Fibroblast of lung (primary cell): Measurements from ENCODE around the gene EPN3. TPM values are rescaled to one million over a fixed set of nuclear protein-coding genes. Genes with fewer than 3 reads are reported as not detected.
A peak's percentile ranks its signal among the peaks of the same experiment; 100 is the strongest.

Experiments
- DNase-seq, 2 donors: peaks; one replicate each; pipeline versions ENCODE4 v3.0.0 to v3.0.0-alpha.2; 2010; ENCODE audit warnings: low read depth in 2 of 2
- H2AFZ ChIP-seq: 2 replicates; pipeline ENCODE4 v1.5.1; 2012; ENCODE audit warnings: low read length, control low read depth, inconsistent platforms
- H3K27ac ChIP-seq: 2 replicates; pipeline ENCODE4 v1.5.1; 2011; ENCODE audit warnings: low read length, control low read depth; ENCODE audit not compliant: insufficient read depth
- H3K27me3 ChIP-seq: 2 replicates; pipeline ENCODE4 v1.5.1; 2011; ENCODE audit warnings: mild to moderate bottlenecking, low read length; ENCODE audit not compliant: control insufficient read depth, insufficient read depth
- H3K36me3 ChIP-seq: 2 replicates; pipeline ENCODE4 v1.5.1; 2011; ENCODE audit warnings: low read length; ENCODE audit not compliant: control insufficient read depth, insufficient read depth
- H3K4me1 ChIP-seq: 2 replicates; pipeline ENCODE4 v1.5.1; 2011; ENCODE audit warnings: low read length; ENCODE audit not compliant: control insufficient read depth, insufficient read depth; ENCODE audit errors: extremely low read depth
- H3K4me2 ChIP-seq: 2 replicates; pipeline ENCODE4 v1.5.1; 2011; ENCODE audit warnings: low read length, control low read depth; ENCODE audit not compliant: insufficient read depth; ENCODE audit errors: extremely low read depth
- H3K4me3 ChIP-seq, 4 experiments: fragments of 200-600 bp in 1 of 4; sonication (generic) in 1 of 4; replicated peaks in 1 of 4; 2 replicates each; pipeline ENCODE4 v1.5.1; 2011 to 2016; ENCODE audit warnings: low read length in 4 of 4, low read depth in 3 of 4, mild to moderate bottlenecking in 3 of 4, control low read depth in 2 of 4, inconsistent platforms in 1 of 4, mixed read lengths in 1 of 4; ENCODE audit not compliant: insufficient read depth in 1 of 4; ENCODE audit errors: control extremely low read depth in 1 of 4
- H3K79me2 ChIP-seq: 2 replicates; pipeline ENCODE4 v1.5.1; 2012; ENCODE audit warnings: mild to moderate bottlenecking, low read length, inconsistent platforms; ENCODE audit not compliant: control insufficient read depth, insufficient read depth
- H3K9ac ChIP-seq: 2 replicates; pipeline ENCODE4 v1.5.1; 2011; ENCODE audit warnings: mild to moderate bottlenecking, low read length, control low read depth; ENCODE audit not compliant: insufficient read depth
- H3K9me3 ChIP-seq: 2 replicates; pipeline ENCODE4 v1.5.1; 2012; ENCODE audit warnings: low read depth, low read length; ENCODE audit not compliant: control insufficient read depth, insufficient read depth
- H4K20me1 ChIP-seq: 2 replicates; pipeline ENCODE4 v1.5.1; 2011; ENCODE audit warnings: low read length; ENCODE audit not compliant: control insufficient read depth, insufficient read depth; ENCODE audit errors: extremely low read depth
- EZH2 ChIP-seq: IDR thresholded peaks from 2 replicates; pipeline ENCODE4 v1.5.1; 2012; ENCODE audit warnings: low read length, control low read depth, mild to moderate bottlenecking; ENCODE audit errors: missing control alignments
- polyA plus RNA-seq, 2 donors: library from polyadenylated mRNA; depleted of rRNA in 1 of 2; stranded (reverse) in 1 of 2; unstranded in 1 of 2; fragments of >200 nt; gene quantifications; 2 replicates each; pipeline ENCODE4 v1.2.1, GENCODE V29; 2011 to 2012; ENCODE audit warnings: missing spikeins in 1 of 2
- total RNA-seq: library from RNA; depleted of rRNA; stranded (reverse); fragments of >200 nt; gene quantifications from 2 replicates; pipeline ENCODE4 v1.2.1, GENCODE V29; 2014
- TF ChIP-seq, protein P1 (sequence below), 2 donors: IDR thresholded peaks in 1 of 2; conservative IDR thresholded peaks in 1 of 2; 1 replicate in 1 of 2; 2 replicates in 1 of 2; pipeline ENCODE4 v1.5.1; 2011 to 2012; ENCODE audit warnings: low read length in 2 of 2, control low read depth in 1 of 2, inconsistent platforms in 1 of 2, low read depth in 1 of 2, mild to moderate bottlenecking in 1 of 2

The EPN3 gene
- total and polyA plus RNA-seq, 2 donors (not counting 1 experiment from before 2014, with no cell fraction given): not detected

DNA sequence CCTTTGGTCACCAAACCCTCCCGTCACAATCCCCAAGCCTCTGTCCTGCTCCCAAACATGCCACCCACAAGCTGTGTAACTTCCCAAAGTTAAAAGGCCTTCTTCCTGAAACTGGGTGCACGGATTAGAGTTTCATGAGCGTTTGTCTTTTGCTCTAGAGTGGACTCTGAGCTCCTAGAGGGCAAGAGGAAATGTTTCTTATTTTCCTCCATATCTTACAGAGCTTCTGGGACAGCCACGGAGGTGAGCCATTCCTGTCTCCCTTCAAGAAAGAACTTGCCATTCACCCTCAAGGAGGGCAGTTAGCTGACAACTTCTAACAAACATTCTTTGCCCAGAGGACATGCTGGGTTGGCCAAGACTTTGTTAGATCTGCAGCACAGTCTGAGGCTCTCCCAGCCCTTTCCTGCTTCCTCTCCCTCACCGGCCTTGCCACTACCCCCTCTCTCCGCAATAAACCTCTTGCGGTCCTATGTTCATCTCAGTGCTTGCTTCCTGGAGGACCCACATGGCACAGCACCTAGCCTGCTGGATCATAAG, 26.9 kb upstream of the EPN3 start:
- Histone ChIP-seq H3K79me2 (no peaks in the 10 kb centered on the region), H3K9ac (no peak overlapping the region), H3K27ac (no peak overlapping the region), H3K4me2 (no peak overlapping the region), H3K9me3 (no peaks in the 10 kb centered on the region), H3K4me3 (no peak overlapping the region), H2AFZ (no peak overlapping the region), H3K27me3 (no peaks in the 10 kb centered on the region), H3K4me1 (no peaks in the 10 kb centered on the region), H3K36me3 (no peaks in the 10 kb centered on the region), H4K20me1 (no peaks in the 10 kb centered on the region)
- TF ChIP-seq EZH2: no peak
- TF ChIP-seq, protein P1, sequence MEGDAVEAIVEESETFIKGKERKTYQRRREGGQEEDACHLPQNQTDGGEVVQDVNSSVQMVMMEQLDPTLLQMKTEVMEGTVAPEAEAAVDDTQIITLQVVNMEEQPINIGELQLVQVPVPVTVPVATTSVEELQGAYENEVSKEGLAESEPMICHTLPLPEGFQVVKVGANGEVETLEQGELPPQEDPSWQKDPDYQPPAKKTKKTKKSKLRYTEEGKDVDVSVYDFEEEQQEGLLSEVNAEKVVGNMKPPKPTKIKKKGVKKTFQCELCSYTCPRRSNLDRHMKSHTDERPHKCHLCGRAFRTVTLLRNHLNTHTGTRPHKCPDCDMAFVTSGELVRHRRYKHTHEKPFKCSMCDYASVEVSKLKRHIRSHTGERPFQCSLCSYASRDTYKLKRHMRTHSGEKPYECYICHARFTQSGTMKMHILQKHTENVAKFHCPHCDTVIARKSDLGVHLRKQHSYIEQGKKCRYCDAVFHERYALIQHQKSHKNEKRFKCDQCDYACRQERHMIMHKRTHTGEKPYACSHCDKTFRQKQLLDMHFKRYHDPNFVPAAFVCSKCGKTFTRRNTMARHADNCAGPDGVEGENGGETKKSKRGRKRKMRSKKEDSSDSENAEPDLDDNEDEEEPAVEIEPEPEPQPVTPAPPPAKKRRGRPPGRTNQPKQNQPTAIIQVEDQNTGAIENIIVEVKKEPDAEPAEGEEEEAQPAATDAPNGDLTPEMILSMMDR (conservative IDR thresholded peaks at IDR 0.05 in 1 of 2, IDR thresholded peaks at IDR 0.05 in 1 of 2; ENCODE audit: low read depth in 1 of 2, low read length in 2 of 2): no peak
- DNase-seq: no peak

DNA sequence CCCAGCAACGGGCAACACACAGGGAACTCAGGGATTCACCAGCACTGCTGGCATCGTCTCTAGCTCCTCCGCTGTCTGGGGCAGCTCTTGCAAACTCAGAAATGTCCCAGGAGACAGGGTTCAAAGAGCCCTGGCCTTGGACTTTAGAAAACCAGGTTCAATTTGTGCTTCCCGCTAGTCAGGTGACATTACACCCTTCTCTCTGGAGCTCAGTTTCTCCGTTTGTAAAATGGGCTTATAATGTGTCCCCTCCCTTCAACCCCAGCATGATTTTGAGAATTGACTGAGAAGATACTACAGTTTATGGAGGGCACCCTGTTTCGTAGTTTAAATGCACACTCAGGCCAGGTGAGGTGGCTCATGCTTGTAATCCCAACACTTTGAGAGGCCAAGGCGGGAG, 26.2 kb upstream of the EPN3 start:
- Histone ChIP-seq H3K79me2 (no peaks in the 10 kb centered on the region), H3K9ac (no peak overlapping the region), H2AFZ (no peak overlapping the region), H3K4me3 (no peak overlapping the region), H3K27ac (no peak overlapping the region), H3K27me3 (no peaks in the 10 kb centered on the region), H3K36me3 (no peaks in the 10 kb centered on the region), H4K20me1 (no peaks in the 10 kb centered on the region), H3K4me2 (no peak overlapping the region), H3K9me3 (no peaks in the 10 kb centered on the region), H3K4me1 (no peaks in the 10 kb centered on the region)
- DNase-seq: no peak
- TF ChIP-seq EZH2: no peak
- TF ChIP-seq, protein P1 (conservative IDR thresholded peaks at IDR 0.05 in 1 of 2, IDR thresholded peaks at IDR 0.05 in 1 of 2; ENCODE audit: low read depth in 1 of 2, low read length in 2 of 2): no peak

DNA sequence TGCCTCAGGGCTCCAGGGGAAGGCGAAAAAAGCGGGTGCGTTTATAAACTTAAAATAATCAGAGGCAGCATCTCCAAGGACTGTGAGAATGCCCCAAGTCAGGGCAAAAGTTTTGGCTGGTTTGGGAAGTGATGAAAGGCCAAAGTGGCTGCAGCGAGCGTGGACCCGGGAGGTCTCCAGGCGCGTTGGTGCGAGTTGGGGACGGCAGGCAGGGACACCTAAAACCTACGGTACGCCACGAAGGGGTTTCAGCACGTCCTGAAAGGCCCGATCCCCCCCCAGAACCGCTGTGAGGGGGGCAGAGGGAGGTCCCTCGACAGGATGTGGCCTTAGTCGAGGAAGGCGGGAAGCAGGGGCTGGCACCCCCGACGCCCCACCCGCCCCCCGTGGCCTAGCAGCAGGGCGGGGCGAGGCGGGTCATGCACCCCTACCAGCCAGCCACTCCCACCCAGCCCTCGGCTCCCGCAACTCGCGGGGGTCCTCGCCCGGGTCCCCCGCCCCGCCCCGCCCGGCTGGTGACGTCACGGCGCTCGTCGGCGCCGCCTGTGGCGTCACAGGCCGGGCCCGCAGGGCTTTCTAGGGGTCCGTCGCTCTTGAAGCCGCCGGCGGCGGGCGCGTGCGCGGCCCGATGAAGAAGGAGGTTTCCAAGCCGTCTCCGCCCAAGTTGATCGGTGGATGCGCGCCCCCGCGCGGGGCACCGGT, 24.5 kb upstream of the EPN3 start, which contains the start of gene MYCBPAP:
Gene MYCBPAP (plus strand): TSS at position 569 of the 702 bp plus-strand sequence. CDS start 236 bp downstream, outside the sequence.
- Histone ChIP-seq H3K27me3 (no peaks in the 10 kb centered on the region), H3K79me2 (no peaks in the 10 kb centered on the region), H3K27ac (peak within 1 kb of the TSS; percentile 65), H4K20me1 (no peaks in the 10 kb centered on the region), H2AFZ (peak within 1 kb of the TSS; percentile 96), H3K4me1 (no peaks in the 10 kb centered on the region), H3K9ac (peak within 1 kb of the TSS; percentile 70), H3K36me3 (no peaks in the 10 kb centered on the region), H3K4me3 (peak within 1 kb of the TSS; percentile 39 to 60 (median 56)), H3K4me2 (peak within 1 kb of the TSS; percentile 87), H3K9me3 (no peaks in the 10 kb centered on the region)
- peak; percentile 80 to 83 for DNase-seq
- TF ChIP-seq EZH2: no peak
- TF ChIP-seq, protein P1 (conservative IDR thresholded peaks at IDR 0.05 in 1 of 2, IDR thresholded peaks at IDR 0.05 in 1 of 2; ENCODE audit: low read depth in 1 of 2, low read length in 2 of 2): no peak
